Suprapubic skin (tissue), 4 donors: ENCODE results near the gene FMO3. TPM values are rescaled to one million over a fixed set of nuclear protein-coding genes. Genes with fewer than 3 reads are reported as not detected.

ENCODE experiments used
- DNase-seq, 2 donors: peaks; one replicate each; pipeline ENCODE4 v3.0.0-alpha.2; 2019; ENCODE audit warnings: low spot score in 2 of 2
- H3K27ac ChIP-seq: fragments of 200-600 bp; sonication (generic); one replicate; pipeline ENCODE4 v1.5.1; 2019
- H3K27me3 ChIP-seq: fragments of 200-600 bp; sonication (generic); one replicate; pipeline ENCODE4 v1.5.1; 2019
- H3K36me3 ChIP-seq: fragments of 200-600 bp; sonication (generic); one replicate; pipeline ENCODE4 v1.5.1; 2019
- H3K4me1 ChIP-seq: fragments of 200-600 bp; sonication (generic); one replicate; pipeline ENCODE4 v1.5.1; 2019
- H3K4me3 ChIP-seq: fragments of 200-600 bp; sonication (generic); one replicate; pipeline ENCODE4 v1.5.1; 2019; ENCODE audit warnings: mild to moderate bottlenecking
- H3K9me3 ChIP-seq: fragments of 200-600 bp; sonication (generic); one replicate; pipeline ENCODE4 v1.5.1; 2019
- CTCF ChIP-seq, 2 donors: fragments of 200-600 bp in 1 of 2; fragments of 450-650 bp in 1 of 2; sonication (generic) in 1 of 2; IDR thresholded peaks; one replicate each; pipeline ENCODE4 v1.5.1; 2016 to 2019; ENCODE audit warnings: antibody characterized with exemption in 2 of 2, mild to moderate bottlenecking in 1 of 2, moderate library complexity in 1 of 2
- EP300 ChIP-seq: sonication (generic); formaldehyde crosslinking; IDR thresholded peaks from one replicate; pipeline ENCODE4 v1.6.1; 2017; ENCODE audit warnings: antibody characterized with exemption
- POLR2A ChIP-seq, 2 donors: fragments of 450-650 bp; IDR thresholded peaks; one replicate each; pipeline ENCODE4 v1.6.1; 2017; ENCODE audit warnings: antibody characterized with exemption in 2 of 2, mild to moderate bottlenecking in 2 of 2, moderate library complexity in 2 of 2
- POLR2AphosphoS5 ChIP-seq, 3 donors: sonication (generic); formaldehyde crosslinking; IDR thresholded peaks; one replicate each; pipeline ENCODE4 v1.6.1; 2017; ENCODE audit warnings: antibody characterized with exemption in 3 of 3
- WGBS: methylation state at CpG from one replicate; pipeline ENCODE4 v1.1.5; 2018; 5-methylcytosine and 5-hydroxymethylcytosine counted together
- total RNA-seq, 4 donors: library from RNA; depleted of rRNA; stranded (reverse); fragments of >200 nt; gene quantifications; one replicate each; pipeline ENCODE4 v1.1.0, GENCODE V29; 2016

FMO3 gene
- total RNA-seq, 4 donors from 2014 or later: 0.36 to 3.8 (median 1.7) TPM

GRCh38 chr1:171134204-171134923, 43.7 kb downstream of the FMO3 start:
- TF ChIP-seq CTCF (IDR thresholded peaks at IDR 0.05): no peak
- TF ChIP-seq POLR2A (IDR thresholded peaks at IDR 0.05): no peak
- no peak for TF ChIP-seq EP300
- no peak for TF ChIP-seq POLR2AphosphoS5 (IDR thresholded peaks at IDR 0.05)
- H3K27me3 ChIP-seq: no peaks in the 10 kb centered on the region
- no peaks in the 10 kb centered on the region for H3K36me3 ChIP-seq
- 86% methylated on average over 3 of the region's 3 CpGs for WGBS
- H3K4me1 ChIP-seq: peaks cover 11% of the 10 kb centered on the region
- H3K4me3 ChIP-seq: no peak overlapping the region
- no peak for DNase-seq
- H3K9me3 ChIP-seq: no peaks in the 10 kb centered on the region
- no peak overlapping the region for H3K27ac ChIP-seq

GRCh38 chr1:171137580-171137979, 46.9 kb downstream of the FMO3 start:
- WGBS: 65% methylated on average over 2 of the region's 2 CpGs
- H3K9me3 ChIP-seq: no peaks in the 10 kb centered on the region
- H3K27ac ChIP-seq: no peak overlapping the region
- H3K36me3 ChIP-seq: no peaks in the 10 kb centered on the region
- no peaks in the 10 kb centered on the region for H3K27me3 ChIP-seq
- no peak overlapping the region for H3K4me3 ChIP-seq
- no peak for DNase-seq
- TF ChIP-seq EP300: no peak
- no peak for TF ChIP-seq POLR2AphosphoS5 (IDR thresholded peaks at IDR 0.05)
- TF ChIP-seq POLR2A (IDR thresholded peaks at IDR 0.05): no peak
- no peak for TF ChIP-seq CTCF (IDR thresholded peaks at IDR 0.05)
- H3K4me1 ChIP-seq: peaks cover 41% of the 10 kb centered on the region

GRCh38 chr1:171138980-171139379, 48.3 kb downstream of the FMO3 start:
- TF ChIP-seq EP300 (no peak), CTCF (IDR thresholded peaks at IDR 0.05) (no peak), POLR2AphosphoS5 (IDR thresholded peaks at IDR 0.05) (no peak), POLR2A (IDR thresholded peaks at IDR 0.05) (no peak)
- H3K9me3 ChIP-seq: no peaks in the 10 kb centered on the region
- H3K27me3 ChIP-seq: no peaks in the 10 kb centered on the region
- no peaks in the 10 kb centered on the region for H3K36me3 ChIP-seq
- no peak for DNase-seq
- no peak overlapping the region for H3K4me3 ChIP-seq
- no peak overlapping the region for H3K27ac ChIP-seq
- 62% methylated on average over 2 of the region's 2 CpGs for WGBS
- H3K4me1 ChIP-seq: peaks cover 49% of the 10 kb centered on the region

- H3K36me3 ChIP-seq: no peaks in the 10 kb centered on the region
- peak overlapping the region; percentile 29 for H3K27ac ChIP-seq
- H3K4me3 ChIP-seq: no peak overlapping the region
- no peak for DNase-seq
- H3K9me3 ChIP-seq: no peaks in the 10 kb centered on the region
- 88% methylated on average over 4 of the region's 4 CpGs for WGBS
- TF ChIP-seq CTCF (IDR thresholded peaks at IDR 0.05) (no peak), POLR2AphosphoS5 (IDR thresholded peaks at IDR 0.05) (no peak), POLR2A (IDR thresholded peaks at IDR 0.05) (no peak), EP300 (no peak)
- H3K27me3 ChIP-seq: no peaks in the 10 kb centered on the region
- peaks cover 49% of the 10 kb centered on the region for H3K4me1 ChIP-seq
Observed at GRCh38 chr1:171139890-171140289, 49.2 kb downstream of the FMO3 start.

- Histone ChIP-seq H3K27me3 (no peaks in the 10 kb centered on the region), H3K9me3 (no peaks in the 10 kb centered on the region), H3K36me3 (no peaks in the 10 kb centered on the region), H3K4me3 (no peak overlapping the region), H3K4me1 (peaks cover 49% of the 10 kb centered on the region), H3K27ac (peak overlapping the region; percentile 86)
- TF ChIP-seq POLR2A (IDR thresholded peaks at IDR 0.05) (no peak), CTCF (IDR thresholded peaks at IDR 0.05) (no peak), POLR2AphosphoS5 (IDR thresholded peaks at IDR 0.05) (no peak), EP300 (no peak)
- 66% methylated on average over 5 of the region's 5 CpGs for WGBS
- no peak for DNase-seq
Observed at GRCh38 chr1:171140401-171140800, 49.7 kb downstream of the FMO3 start.
